22Rv1 (cell line): ENCODE results near the gene AP2A2.

Experiments used
- ZFX ChIP-seq: fragments of 450-650 bp; IDR thresholded peaks from 2 replicates; pipeline ENCODE4 v1.6.1; 2017; ENCODE audit warnings: antibody characterized with exemption, borderline replicate concordance
- TF ChIP-seq, protein P1 (sequence below): fragments of 450-650 bp; IDR thresholded peaks from 2 replicates; pipeline ENCODE4 v1.5.1; 2017; ENCODE audit warnings: mild to moderate bottlenecking

DNA sequence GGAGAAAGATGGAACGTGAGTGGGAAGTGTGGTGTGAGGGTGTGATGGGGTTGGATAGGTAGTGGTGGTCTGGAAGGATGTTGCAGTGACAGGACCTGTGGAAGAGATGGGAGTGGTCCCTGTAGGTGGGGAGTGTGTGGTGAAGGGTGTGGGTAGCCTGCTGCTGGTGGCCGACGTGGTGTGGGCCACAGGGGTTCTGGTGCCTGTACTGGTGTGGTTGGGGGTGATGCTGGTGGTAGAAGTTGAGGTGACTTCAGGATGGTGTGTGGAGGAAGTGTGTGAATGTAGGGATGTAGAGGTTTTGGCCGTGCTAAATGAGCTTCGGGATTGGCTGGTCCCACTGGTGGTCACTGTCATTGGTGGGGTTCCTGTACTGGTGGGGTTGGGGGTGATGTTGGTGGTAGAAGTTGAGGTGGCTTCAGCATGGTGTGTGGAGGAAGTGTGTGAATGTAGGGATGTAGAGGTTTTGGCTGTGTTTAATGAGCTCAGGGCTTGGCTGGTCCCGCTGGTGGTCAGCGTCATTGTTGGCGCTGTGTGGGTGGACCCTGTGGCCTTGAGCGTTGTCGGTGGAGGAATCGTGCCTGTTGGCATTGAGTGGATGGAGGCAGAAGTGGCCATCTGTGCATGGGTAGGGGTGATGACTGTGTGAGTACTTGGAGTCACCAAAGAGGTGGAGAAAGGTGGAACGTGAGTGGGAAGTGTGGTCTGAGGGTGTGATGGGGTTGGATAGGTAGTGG is 91.8 kb downstream of the AP2A2 start:
- TF ChIP-seq, protein P1, sequence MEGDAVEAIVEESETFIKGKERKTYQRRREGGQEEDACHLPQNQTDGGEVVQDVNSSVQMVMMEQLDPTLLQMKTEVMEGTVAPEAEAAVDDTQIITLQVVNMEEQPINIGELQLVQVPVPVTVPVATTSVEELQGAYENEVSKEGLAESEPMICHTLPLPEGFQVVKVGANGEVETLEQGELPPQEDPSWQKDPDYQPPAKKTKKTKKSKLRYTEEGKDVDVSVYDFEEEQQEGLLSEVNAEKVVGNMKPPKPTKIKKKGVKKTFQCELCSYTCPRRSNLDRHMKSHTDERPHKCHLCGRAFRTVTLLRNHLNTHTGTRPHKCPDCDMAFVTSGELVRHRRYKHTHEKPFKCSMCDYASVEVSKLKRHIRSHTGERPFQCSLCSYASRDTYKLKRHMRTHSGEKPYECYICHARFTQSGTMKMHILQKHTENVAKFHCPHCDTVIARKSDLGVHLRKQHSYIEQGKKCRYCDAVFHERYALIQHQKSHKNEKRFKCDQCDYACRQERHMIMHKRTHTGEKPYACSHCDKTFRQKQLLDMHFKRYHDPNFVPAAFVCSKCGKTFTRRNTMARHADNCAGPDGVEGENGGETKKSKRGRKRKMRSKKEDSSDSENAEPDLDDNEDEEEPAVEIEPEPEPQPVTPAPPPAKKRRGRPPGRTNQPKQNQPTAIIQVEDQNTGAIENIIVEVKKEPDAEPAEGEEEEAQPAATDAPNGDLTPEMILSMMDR, result no peak
- no peak for TF ChIP-seq ZFX
